Left renal cortex interstitium (tissue), 4 donors: ENCODE data around the gene ARHGAP15. TPM values are rescaled to one million over a fixed set of nuclear protein-coding genes. Genes with fewer than 3 reads are reported as not detected.

Source experiments
- DNase-seq, 4 donors: peaks; one replicate each; pipeline ENCODE4 v3.0.0-alpha.2; 2013; ENCODE audit warnings: low read depth in 4 of 4, low spot score in 2 of 4, missing footprints in 1 of 4
- polyA plus RNA-seq, 4 donors: library from polyadenylated mRNA; unstranded; fragments of 120-200 nt; gene quantifications; one replicate each; pipeline ENCODE4 v1.2.1, GENCODE V29; 2013; ENCODE audit not compliant: insufficient read length in 4 of 4

The ARHGAP15 gene
- polyA plus RNA-seq, 4 donors: 2.9 to 9.9 (median 3.4) TPM

DNA sequence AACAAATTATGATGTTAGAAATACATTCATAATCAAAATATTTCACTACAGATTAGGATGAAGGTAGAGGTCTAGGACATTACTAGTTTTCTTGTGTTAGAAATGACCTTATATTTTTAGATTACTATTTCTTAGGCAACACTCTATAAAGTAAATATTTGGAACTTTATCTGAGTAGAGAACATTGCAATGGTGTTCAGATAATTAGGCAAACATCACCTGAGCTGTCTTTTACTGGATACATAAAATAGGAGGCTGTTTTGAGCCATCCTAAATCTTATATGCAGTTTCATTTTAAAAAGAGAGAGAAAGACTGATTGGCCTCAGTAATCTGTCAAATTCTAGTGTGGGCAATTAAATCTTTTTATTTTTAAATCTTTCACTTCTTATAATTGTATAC, 304.6 kb downstream of the ARHGAP15 start:
- no peak for DNase-seq

- no peak for DNase-seq
Observed at GRCh38 chr2:143434445-143434844, 305.2 kb downstream of the ARHGAP15 start.

DNA sequence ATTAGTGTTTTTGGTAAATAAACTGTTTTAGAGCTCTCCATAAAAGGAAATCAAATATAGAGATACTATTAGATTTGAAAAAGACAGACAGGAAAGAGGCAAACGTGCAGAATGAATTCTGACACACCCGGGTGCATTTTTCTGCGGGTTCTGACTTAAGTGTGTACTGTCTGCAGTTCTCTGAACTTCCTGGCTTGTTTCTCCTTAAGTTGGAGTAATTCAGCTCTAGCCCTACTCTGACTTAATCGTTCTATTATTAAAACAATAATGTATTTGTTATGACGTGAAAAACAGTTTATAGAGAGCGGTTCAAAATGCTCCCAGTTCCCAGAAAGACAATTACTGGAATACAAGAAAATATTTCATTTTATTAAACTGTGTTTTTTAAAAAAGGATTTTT, 305.9 kb downstream of the ARHGAP15 start:
- DNase-seq: no peak

DNA sequence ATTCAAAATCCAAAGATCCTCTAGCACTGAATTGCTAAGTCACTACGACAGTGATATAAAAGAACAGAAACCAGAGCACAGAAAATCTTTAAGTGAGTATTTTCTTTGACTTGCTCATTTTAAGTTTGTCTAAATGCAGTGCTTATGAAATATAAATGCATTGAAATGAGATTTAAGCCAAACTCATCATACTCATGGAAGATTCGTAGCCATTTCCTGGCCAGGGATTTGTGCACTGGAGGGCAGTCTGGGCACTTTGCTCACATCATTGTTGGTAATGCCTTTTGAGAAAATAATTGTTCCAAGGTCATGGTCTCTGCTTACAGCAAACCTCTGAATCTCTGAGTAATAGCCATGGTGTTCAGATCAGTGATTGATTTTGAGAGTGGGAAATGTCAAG, 307.7 kb downstream of the ARHGAP15 start:
- DNase-seq: no peak

GRCh38 chr2:143440411-143441012, 311.3 kb downstream of the ARHGAP15 start:
- no peak for DNase-seq

- no peak for DNase-seq
Observed at GRCh38 chr2:143442193-143442592, 313.0 kb downstream of the ARHGAP15 start.

GRCh38 chr2:143451642-143452281, 322.5 kb downstream of the ARHGAP15 start:
- DNase-seq: no peak

- DNase-seq: no peak
Observed at GRCh38 chr2:143452817-143453451, 323.7 kb downstream of the ARHGAP15 start.

DNA sequence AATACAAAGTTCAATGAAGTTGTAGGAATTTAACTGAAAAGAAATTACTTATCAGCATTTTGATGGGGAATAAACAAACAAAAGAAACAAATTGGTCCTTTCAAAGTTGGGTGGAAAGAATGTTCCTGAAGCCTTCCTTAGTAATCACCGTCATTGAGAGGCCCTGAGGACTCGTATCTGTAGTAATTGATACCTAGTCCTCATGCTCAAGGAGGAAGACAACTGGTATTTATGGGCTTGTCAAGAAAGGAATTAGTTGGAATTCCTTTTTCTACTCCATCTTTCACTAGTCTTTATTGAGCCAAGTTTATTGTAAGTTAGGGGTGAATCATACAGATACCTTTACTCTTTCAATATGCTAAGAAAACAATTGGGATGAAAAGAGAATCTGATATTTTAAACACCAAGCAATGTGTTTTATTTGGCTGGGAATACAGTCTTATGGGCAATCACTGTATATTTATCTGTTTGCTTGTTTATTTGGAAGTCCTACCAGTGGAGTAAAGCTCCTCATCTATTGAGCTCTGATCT, 324.8 kb downstream of the ARHGAP15 start:
- no peak for DNase-seq

DNA sequence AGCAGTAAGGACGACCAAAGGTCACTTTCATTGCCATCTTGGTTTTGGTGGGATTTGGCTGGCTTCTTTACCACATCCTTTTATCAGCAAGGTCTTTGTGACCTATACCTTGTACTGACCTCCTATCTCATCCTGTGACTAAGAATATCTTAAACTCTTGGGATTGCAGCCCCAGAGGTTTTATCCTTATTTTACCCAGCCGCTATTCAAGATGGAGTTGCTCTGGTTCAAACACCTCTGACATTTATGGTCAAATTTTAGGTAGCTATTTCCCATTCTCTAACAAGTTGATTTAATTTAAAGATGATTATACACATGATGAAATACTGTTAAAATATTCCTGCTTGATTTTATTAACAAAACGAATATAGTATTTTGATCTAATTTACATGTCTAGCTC, 326.1 kb downstream of the ARHGAP15 start:
- DNase-seq: no peak

- no peak for DNase-seq
Observed at GRCh38 chr2:143458258-143459190, 329.3 kb downstream of the ARHGAP15 start.

DNA sequence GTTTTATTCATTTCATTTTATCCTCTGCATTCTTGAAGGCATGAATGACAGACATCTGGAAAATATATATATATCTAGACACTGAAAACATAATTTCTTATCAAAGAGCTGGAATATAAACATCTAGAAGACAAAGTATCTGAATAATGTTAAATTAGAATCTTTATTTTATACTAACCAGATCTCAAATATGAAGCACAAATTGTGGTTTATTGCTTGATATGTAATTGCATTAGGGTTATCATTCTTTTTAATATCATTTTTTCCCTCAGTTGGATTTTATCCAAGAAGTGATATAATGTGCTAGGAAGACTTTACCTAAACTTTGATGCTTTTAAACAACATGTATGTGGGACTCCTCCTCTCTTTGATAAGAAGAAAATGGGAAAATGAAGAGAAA, 331.2 kb downstream of the ARHGAP15 start:
- no peak for DNase-seq

DNA sequence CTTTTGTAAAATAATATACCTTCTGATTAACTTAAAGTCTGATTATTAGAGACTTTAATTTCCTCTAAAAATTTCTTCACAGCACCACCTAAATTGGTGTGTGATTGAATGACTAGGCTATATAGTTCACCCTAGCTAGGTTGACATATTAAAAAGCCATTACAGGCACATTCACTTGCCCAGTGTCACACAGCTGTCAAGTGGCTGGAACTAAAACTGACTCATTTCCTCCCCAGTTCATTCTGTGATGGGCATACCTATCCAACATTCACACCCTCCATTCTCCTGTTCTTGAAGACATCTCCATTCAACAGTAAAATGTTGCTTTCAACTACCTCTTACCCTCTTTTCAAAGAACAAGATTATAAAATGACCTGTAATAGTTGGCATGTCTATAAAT, 334.5 kb downstream of the ARHGAP15 start:
- no peak for DNase-seq

DNA sequence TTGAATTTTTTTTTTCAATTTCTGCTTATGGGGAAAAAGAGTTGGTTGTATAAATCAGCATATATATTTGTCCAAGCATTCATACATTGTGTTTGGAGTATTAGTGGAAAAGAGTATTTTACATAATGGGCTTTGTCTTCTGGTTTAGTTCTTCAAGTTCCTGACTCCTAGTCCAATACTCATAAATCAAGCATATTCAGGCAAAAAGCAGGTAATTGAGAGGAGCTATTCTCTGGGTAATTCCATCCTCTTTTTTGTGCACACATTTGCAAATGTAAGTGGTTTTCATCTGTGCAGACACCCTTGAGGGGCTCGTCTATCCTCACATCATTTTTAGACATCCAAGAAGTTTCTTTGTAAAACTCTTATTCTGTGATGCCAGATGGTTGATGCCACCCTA, 337.2 kb downstream of the ARHGAP15 start:
- DNase-seq: no peak

- no peak for DNase-seq
Observed at GRCh38 chr2:143467011-143467410, 337.8 kb downstream of the ARHGAP15 start.

DNA sequence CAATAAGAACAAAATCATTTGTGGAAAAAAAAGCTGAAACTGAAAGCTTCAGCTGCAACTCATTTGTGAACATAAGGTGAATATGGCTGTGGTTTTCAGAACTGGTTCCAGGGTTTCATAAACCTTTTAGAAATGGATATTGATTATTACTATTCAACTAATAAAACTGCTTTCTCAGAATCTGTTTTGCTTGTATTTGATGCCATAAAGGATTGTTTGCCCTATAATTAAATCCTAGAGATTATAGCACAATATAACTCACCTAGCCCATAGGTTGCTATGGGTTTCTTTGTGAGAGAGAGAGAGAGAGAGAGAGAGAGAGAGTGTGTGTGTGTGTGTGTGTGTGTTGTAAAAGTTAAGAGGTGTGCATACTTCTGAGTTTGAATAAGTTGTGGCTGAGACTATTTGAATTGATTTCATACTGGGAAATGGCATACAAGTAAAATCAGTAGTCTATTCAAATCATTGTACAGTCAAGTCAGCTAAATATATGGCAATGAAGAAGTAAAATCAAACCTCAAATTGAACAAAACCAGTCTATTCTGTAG, 339.2 kb downstream of the ARHGAP15 start:
- no peak for DNase-seq

DNA sequence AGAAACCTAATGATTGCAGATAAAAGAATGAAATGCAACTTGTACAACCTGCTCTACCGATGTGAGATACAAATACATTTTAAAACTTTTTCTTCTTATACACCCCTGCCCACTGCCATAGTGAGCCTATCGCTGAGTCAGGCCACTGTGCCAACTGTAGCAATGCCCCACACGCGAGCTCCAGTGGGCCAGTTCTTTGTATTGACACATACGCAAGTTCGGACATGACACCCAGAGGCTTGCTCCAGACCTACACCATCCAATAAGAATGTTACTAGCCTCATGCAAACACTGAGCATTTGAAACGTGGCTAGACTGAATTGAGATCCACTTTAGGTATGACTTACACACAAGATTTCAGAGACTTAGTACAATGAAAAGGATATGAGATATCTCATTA, 340.1 kb downstream of the ARHGAP15 start:
- DNase-seq: no peak

- DNase-seq: no peak
Observed at GRCh38 chr2:143471550-143471949, 342.3 kb downstream of the ARHGAP15 start.

GRCh38 chr2:143473216-143473615, 344.0 kb downstream of the ARHGAP15 start:
- no peak for DNase-seq

DNA sequence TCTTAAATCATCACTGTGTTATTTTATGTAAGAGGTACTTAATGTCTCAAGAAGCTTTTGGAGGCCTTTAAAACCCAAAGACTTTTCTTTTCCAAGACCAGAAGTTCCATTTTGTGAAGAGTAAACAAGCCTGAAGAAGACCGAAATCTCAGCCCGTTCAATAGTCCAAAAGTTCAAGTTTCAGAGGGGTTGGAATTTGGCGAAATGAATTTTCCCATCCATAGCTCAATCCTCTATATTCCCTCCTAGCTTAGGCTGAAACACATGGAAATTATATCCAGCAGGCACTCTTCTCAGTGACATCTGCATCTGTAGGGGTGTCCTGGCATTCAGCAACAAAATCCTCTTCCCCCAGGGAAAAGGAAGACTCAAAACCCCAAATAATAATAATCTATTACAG, 344.6 kb downstream of the ARHGAP15 start:
- no peak for DNase-seq

DNA sequence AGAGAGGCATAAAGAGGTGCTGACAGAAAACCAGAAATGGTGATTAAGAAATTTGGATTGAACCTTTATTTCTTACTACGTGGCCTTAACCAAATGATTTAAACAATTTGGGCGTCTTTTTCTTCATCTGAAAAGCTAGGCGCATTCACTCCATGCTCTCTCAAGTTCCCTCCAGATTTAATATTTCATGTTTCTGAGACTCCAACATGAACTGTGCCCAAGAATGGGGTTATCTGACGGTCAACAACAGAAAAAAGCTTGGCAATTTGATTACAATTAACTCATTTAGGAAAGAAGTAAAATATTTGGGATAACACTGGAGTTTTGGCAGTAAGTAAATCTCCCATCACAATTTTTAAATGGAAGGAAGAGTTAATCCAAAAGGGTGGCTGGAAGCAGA, 345.4 kb downstream of the ARHGAP15 start:
- no peak for DNase-seq
